Naive thymus-derived CD4-positive, alpha-beta T cell (primary cell): Measurements from ENCODE around the gene RABGGTA. TPM values are rescaled to one million over a fixed set of nuclear protein-coding genes. Genes with fewer than 3 reads are reported as not detected.

Experiments
- ATAC-seq: fragments of 150-1000 bp; cut with Tn5 transposase; 2 replicates; pipeline ENCODE4 v1.10.0; 2021; ENCODE audit warnings: mild to moderate bottlenecking, moderate library complexity
- CTCF ChIA-PET: fragments of 350-600 bp; sonication (Branson Sonifier 250); formaldehyde crosslinking; loops from one replicate; lab custom pipeline; 2021; ENCODE audit warnings: antibody characterized with exemption; lab: Charles Lee
- POLR2A ChIA-PET: fragments of 350-600 bp; sonication (Branson Sonifier 250); formaldehyde crosslinking; loops from one replicate; lab custom pipeline; 2021; ENCODE audit warnings: antibody characterized with exemption, inconsistent platforms; lab: Charles Lee
- DNase-seq, 9 donors: peaks; one replicate each; pipeline versions ENCODE4 v3.0.0 to v3.0.0-alpha.2; 2020 to 2022; ENCODE audit warnings: mixed read lengths in 1 of 9
- H3K27ac ChIP-seq: one replicate; pipeline ENCODE4 v1.7.0; 2013; ENCODE audit warnings: mild to moderate bottlenecking, low read depth, low read length, moderate library complexity
- H3K27me3 ChIP-seq, 2 donors: one replicate each; pipeline ENCODE4 v1.7.0; 2013; ENCODE audit warnings: low read length in 2 of 2, mild to moderate bottlenecking in 2 of 2, moderate library complexity in 2 of 2; ENCODE audit not compliant: control insufficient read depth in 2 of 2, insufficient read depth in 2 of 2
- H3K36me3 ChIP-seq, 3 experiments: 1 replicate in 2 of 3; 2 replicates in 1 of 3; pipeline ENCODE4 v1.7.0; 2013; ENCODE audit warnings: low read length in 3 of 3, mild to moderate bottlenecking in 3 of 3, moderate library complexity in 1 of 3; ENCODE audit not compliant: insufficient read depth in 3 of 3, control insufficient read depth in 2 of 3
- H3K4me1 ChIP-seq, 2 donors: one replicate each; pipeline ENCODE4 v1.7.0; 2013; ENCODE audit warnings: low read length in 2 of 2, mild to moderate bottlenecking in 2 of 2, moderate library complexity in 1 of 2; ENCODE audit not compliant: control insufficient read depth in 2 of 2, insufficient read depth in 2 of 2
- H3K4me3 ChIP-seq: 2 replicates; pipeline ENCODE4 v1.7.0; 2013; ENCODE audit warnings: mild to moderate bottlenecking, low read length
- H3K9me3 ChIP-seq, 3 experiments: 1 replicate in 2 of 3; 2 replicates in 1 of 3; pipeline ENCODE4 v1.7.0; 2013; ENCODE audit warnings: low read length in 3 of 3; ENCODE audit not compliant: control insufficient read depth in 2 of 3
- H3K27ac Mint-ChIP-seq, 9 donors: one replicate each; pipeline ENCODE4 v1.8.0; 2020 to 2022; ENCODE audit warnings: mixed read lengths in 9 of 9, mild to moderate bottlenecking in 8 of 9, moderate library complexity in 5 of 9, inconsistent platforms in 2 of 9
- H3K27me3 Mint-ChIP-seq, 5 donors: one replicate each; pipeline ENCODE4 v1.8.0; 2021 to 2022; ENCODE audit warnings: mixed read lengths in 5 of 5, mild to moderate bottlenecking in 1 of 5
- H3K36me3 Mint-ChIP-seq, 5 donors: one replicate each; pipeline ENCODE4 v1.8.0; 2020 to 2022; ENCODE audit warnings: mixed read lengths in 5 of 5, mild to moderate bottlenecking in 3 of 5, inconsistent platforms in 1 of 5
- H3K4me1 Mint-ChIP-seq, 7 donors: one replicate each; pipeline ENCODE4 v1.8.0; 2020 to 2022; ENCODE audit warnings: mixed read lengths in 7 of 7, mild to moderate bottlenecking in 3 of 7, inconsistent platforms in 1 of 7
- H3K4me3 Mint-ChIP-seq, 10 donors: one replicate each; pipeline ENCODE4 v1.8.0; 2020 to 2022; ENCODE audit warnings: mild to moderate bottlenecking in 10 of 10, mixed read lengths in 10 of 10, moderate library complexity in 6 of 10, inconsistent platforms in 2 of 10
- H3K9me3 Mint-ChIP-seq, 11 donors: one replicate each; pipeline ENCODE4 v1.8.0; 2020 to 2022; ENCODE audit warnings: mixed read lengths in 11 of 11, mild to moderate bottlenecking in 4 of 11, inconsistent platforms in 1 of 11, moderate library complexity in 1 of 11
- intact Hi-C, 2 donors: fragments of 100-400 bp; cut with micrococcal nuclease; formaldehyde crosslinking; loops; one replicate each; pipeline ENCODE4 v1.15.1; 2023
- polyA plus RNA-seq, 2 donors: library from polyadenylated mRNA; unstranded; fragments of 300-500 nt; fragmentation: Illumina TruSeq; gene quantifications; one replicate each; pipeline ENCODE4 v1.2.3, GENCODE V29; 2021
- total RNA-seq, 6 experiments: library from RNA in 5 of 6; stranded (reverse) in 5 of 6; gene quantifications; 1 replicate in 5 of 6; 2 replicates in 1 of 6; pipeline ENCODE4 v1.2.3 and lab custom pipeline; 2021 to 2026

RABGGTA gene
- total and polyA plus RNA-seq, 7 experiments from 2014 or later, result 17.9 to 76.5 (median 54.3) TPM

- Mint-ChIP-seq H3K4me3 (no peak overlapping the region), H3K9me3 (no peaks in the 10 kb centered on the region), H3K36me3 (peaks cover 6 to 26% (median 15%) of the 10 kb centered on the region in 5 donors), H3K27me3 (no peaks in the 10 kb centered on the region), H3K4me1 (peaks cover 12 to 34% (median 27%) of the 10 kb centered on the region in 7 donors), H3K27ac (no peak overlapping the region)
- ChIA-PET POLR2A (interaction anchor here (1.3 to 4.8 kb wide), 2 partner anchors 25 to 55 kb away, joined by 3 to 87 read pairs; partner anchors contain the start of genes CHMP4A and TINF2), CTCF (interaction anchor here (0.6 to 1.2 kb wide), 3 partner anchors 25 to 29 kb away, joined by 3 to 4 read pairs (median 4); partner anchors contain the start of gene TINF2)
- ATAC-seq, result no peak
- no peak overlapping the region for H3K27ac ChIP-seq
- no peak for DNase-seq
- H3K4me3 ChIP-seq, result no peak overlapping the region
- intact Hi-C loops, result no loop called here
- no peaks in the 10 kb centered on the region for H3K9me3 ChIP-seq
- peaks cover 12 to 17% of the 10 kb centered on the region in 2 donors for H3K4me1 ChIP-seq
- H3K27me3 ChIP-seq, result no peaks in the 10 kb centered on the region
- H3K36me3 ChIP-seq, result peaks cover 0 to 63% (median 0%) of the 10 kb centered on the region in 3 experiments
These were observed 3.2 kb downstream of the RABGGTA start for GRCh38 chr14:24268225-24268624.

DNA sequence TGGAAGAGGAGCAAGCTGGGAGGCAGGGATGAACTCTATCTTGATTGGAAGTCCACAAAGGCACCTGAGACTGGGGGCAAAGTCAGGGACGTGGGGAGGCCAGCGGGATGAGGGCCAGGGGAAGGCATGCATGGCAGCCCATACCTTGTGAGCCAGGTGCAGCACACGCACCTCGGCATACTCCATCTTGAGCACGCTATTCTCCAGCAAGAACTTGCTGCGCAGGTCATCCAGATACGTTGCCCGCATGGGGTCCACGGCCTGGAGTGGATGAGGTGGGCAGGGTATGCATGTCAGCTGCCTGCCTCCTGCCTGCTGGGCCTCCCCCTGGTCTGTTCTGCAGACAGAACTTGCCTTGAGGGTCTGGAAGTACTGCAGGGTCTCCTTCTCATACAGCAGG, 3.9 kb downstream of the RABGGTA start:
- H3K27ac Mint-ChIP-seq, result no peak overlapping the region
- H3K4me3 Mint-ChIP-seq, result peak overlapping the region in 1 of 10 donors; percentile 48
- POLR2A ChIA-PET, result no interaction called here

GRCh38 chr14:24266344-24267244, 4.8 kb downstream of the RABGGTA start:
- Mint-ChIP-seq H3K4me3 (peak overlapping the region in 1 of 10 donors; percentile 39), H3K4me1 (peaks cover 0 to 19% (median 12%) of the 10 kb centered on the region in 7 donors), H3K27ac (peak overlapping the region in 3 of 9 donors; percentile 18 to 73 (median 41)), H3K9me3 (no peaks in the 10 kb centered on the region), H3K36me3 (peaks cover 6 to 29% (median 15%) of the 10 kb centered on the region in 5 donors), H3K27me3 (no peaks in the 10 kb centered on the region)
- DNase-seq (no peak), ATAC-seq (no peak)
- CTCF ChIA-PET, result interaction anchor here (1.3 kb wide), 1 partner anchor 71 kb away, joined by 3 read pairs; no protein-coding TSS in a partner anchor
- Histone ChIP-seq H3K27ac (no peak overlapping the region), H3K27me3 (no peaks in the 10 kb centered on the region), H3K4me3 (no peak overlapping the region), H3K36me3 (peaks cover 0 to 63% (median 0%) of the 10 kb centered on the region in 3 experiments), H3K9me3 (no peaks in the 10 kb centered on the region), H3K4me1 (peaks cover 0 to 7% of the 10 kb centered on the region in 2 donors)
- POLR2A ChIA-PET, result interaction anchor here (0.5 kb wide), 1 partner anchor 1710 kb away, joined by 3 read pairs; no protein-coding TSS in a partner anchor
- intact Hi-C loops, result no loop called here

More for the DNA sequence above, 3.9 kb downstream of the RABGGTA start:
- no peak for ATAC-seq
- H3K4me1 ChIP-seq, result peaks cover 8 to 14% of the 10 kb centered on the region in 2 donors
- H3K27me3 ChIP-seq, result no peaks in the 10 kb centered on the region
- Mint-ChIP-seq H3K27me3 (no peaks in the 10 kb centered on the region), H3K9me3 (no peaks in the 10 kb centered on the region), H3K36me3 (peaks cover 6 to 27% (median 15%) of the 10 kb centered on the region in 5 donors), H3K4me1 (peaks cover 8 to 28% (median 21%) of the 10 kb centered on the region in 7 donors)
- no peak for DNase-seq
- H3K36me3 ChIP-seq, result peaks cover 0 to 63% (median 0%) of the 10 kb centered on the region in 3 experiments
- no peak overlapping the region for H3K4me3 ChIP-seq
- H3K9me3 ChIP-seq, result no peaks in the 10 kb centered on the region
- H3K27ac ChIP-seq, result no peak overlapping the region
- CTCF ChIA-PET, result no interaction called here
- intact Hi-C loops, result no loop called here

GRCh38 chr14:24264298-24264697, 7.1 kb downstream of the RABGGTA start:
- DNase-seq (no peak), ATAC-seq (no peak)
- intact Hi-C loops, result no loop called here
- H3K9me3 Mint-ChIP-seq, result no peaks in the 10 kb centered on the region
- Histone ChIP-seq H3K27ac (no peak overlapping the region), H3K4me1 (no peaks in the 10 kb centered on the region), H3K4me3 (no peak overlapping the region), H3K36me3 (peaks cover 0 to 64% (median 0%) of the 10 kb centered on the region in 3 experiments), H3K27me3 (no peaks in the 10 kb centered on the region), H3K9me3 (no peaks in the 10 kb centered on the region)
- peaks cover 0 to 7% (median 0%) of the 10 kb centered on the region in 7 donors for H3K4me1 Mint-ChIP-seq
- ChIA-PET CTCF (interaction anchor here (0.6 to 0.7 kb wide), 2 partner anchors 34 to 39 kb away, joined by 3 read pairs; no protein-coding TSS in a partner anchor), POLR2A (interaction anchor here (0.5 to 1.7 kb wide), 5 partner anchors 21 to 88 kb away, joined by 3 to 4 read pairs (median 3); partner anchors contain the start of genes DHRS1, GMPR2, NOP9 and TINF2)
- H3K36me3 Mint-ChIP-seq, result peaks cover 6 to 37% (median 15%) of the 10 kb centered on the region in 5 donors
- no peak overlapping the region for H3K4me3 Mint-ChIP-seq
- no peaks in the 10 kb centered on the region for H3K27me3 Mint-ChIP-seq
- peak overlapping the region in 1 of 9 donors; percentile 41 for H3K27ac Mint-ChIP-seq

- H3K27me3 ChIP-seq, result no peaks in the 10 kb centered on the region
- H3K9me3 Mint-ChIP-seq, result no peaks in the 10 kb centered on the region
- no peaks in the 10 kb centered on the region for H3K27me3 Mint-ChIP-seq
- ATAC-seq (no peak), DNase-seq (no peak)
- peaks cover 0 to 7% (median 0%) of the 10 kb centered on the region in 7 donors for H3K4me1 Mint-ChIP-seq
- peaks cover 6 to 35% (median 15%) of the 10 kb centered on the region in 5 donors for H3K36me3 Mint-ChIP-seq
- intact Hi-C loops, result no loop called here
- ChIA-PET CTCF (no interaction called here), POLR2A (interaction anchor here (0.6 to 1.5 kb wide), 3 partner anchors 21 to 87 kb away, joined by 3 to 4 read pairs (median 3); partner anchors contain the start of genes GMPR2 and TINF2)
- H3K4me3 ChIP-seq, result no peak overlapping the region
- H3K27ac Mint-ChIP-seq, result no peak overlapping the region
- H3K4me3 Mint-ChIP-seq, result no peak overlapping the region
- no peak overlapping the region for H3K27ac ChIP-seq
- peaks cover 0 to 64% (median 0%) of the 10 kb centered on the region in 3 experiments for H3K36me3 ChIP-seq
- H3K9me3 ChIP-seq, result no peaks in the 10 kb centered on the region
- H3K4me1 ChIP-seq, result no peaks in the 10 kb centered on the region
These were observed 7.5 kb downstream of the RABGGTA start for GRCh38 chr14:24263848-24264247.
